Mesenteric fat pad (tissue), 1 donor: Measurements from ENCODE around the gene GADD45B. TPM values are rescaled to one million over a fixed set of nuclear protein-coding genes. Genes with fewer than 3 reads are reported as not detected.
"Not testable (repeated sequence)": the region's sequence is repeated elsewhere in the genome, so short reads cannot be mapped to it uniquely, and the experiment has no call there.

Experiments used
- DNase-seq: peaks from one replicate; pipeline ENCODE4 v3.0.0-alpha.2; 2020; ENCODE audit warnings: low spot score
- total RNA-seq: library from RNA; stranded (reverse); fragmentation: NEBNext Ultra II Directional; extraction: Animal tissue kit (Norgen Biotek cat#: 25700); gene quantifications from one replicate; pipeline ENCODE4 v1.2.1, GENCODE V29; 2021
- donor health status: DM: yes; HTN: yes; CAD: no.

Gene GADD45B
- total RNA-seq, 1 donor from 2014 or later, result 365 TPM

DNA sequence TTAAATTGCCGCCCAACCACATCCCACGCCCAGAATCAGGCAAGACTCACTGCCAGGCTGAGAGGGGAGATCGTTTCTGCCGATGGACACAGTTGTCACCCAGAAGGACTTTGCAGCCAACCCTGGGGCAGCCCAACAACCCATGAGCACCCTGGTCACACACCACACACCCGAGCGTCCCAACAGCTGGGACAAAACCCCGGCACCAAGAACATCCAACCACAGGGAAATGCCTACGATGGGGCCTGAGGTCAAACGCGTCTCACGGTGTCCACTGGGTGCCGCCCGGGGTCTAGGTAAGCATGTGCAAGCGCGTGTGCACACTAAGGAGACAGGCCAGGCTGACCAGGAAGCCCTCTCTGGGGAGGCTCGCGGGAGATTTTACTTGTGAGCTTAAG, 32.1 kb upstream of the GADD45B start:
- no peak for DNase-seq

DNA sequence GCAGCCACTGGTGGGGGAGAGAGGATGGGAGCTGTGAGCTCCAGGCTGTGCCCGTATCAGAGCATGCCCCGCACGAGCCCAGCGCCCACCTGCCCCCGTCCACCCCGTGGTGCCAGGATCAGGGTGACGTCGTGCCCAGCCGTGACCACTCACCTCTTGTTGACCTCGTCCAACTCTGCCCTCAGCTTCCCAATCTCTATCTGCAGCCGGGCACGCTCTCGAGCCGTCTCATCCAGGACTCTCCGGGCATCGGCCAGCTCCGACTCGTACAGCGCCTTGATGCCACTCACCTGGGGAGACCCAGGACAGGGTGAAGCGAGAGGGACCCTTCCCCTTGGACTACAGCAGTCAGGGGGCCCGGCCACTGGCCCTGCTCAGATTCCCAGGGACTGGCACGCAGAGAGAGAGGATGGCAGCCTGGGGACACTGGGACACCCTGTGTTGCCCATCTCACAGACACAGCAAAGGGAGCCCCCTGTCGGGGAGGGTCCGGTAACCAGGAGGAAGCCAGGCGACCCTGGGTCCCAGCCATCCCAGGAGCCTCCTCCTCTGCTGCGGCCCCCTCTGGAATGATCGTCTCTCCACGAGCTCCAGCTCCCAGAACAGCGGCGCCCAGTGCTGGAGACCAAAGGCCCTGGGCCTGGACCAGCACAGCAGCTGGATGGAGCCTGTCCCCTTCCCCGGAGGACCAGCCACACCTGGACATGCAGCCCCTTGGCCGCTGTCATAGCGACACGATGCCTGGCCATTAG, 31.5 kb upstream of the GADD45B start:
- no peak for DNase-seq

DNA sequence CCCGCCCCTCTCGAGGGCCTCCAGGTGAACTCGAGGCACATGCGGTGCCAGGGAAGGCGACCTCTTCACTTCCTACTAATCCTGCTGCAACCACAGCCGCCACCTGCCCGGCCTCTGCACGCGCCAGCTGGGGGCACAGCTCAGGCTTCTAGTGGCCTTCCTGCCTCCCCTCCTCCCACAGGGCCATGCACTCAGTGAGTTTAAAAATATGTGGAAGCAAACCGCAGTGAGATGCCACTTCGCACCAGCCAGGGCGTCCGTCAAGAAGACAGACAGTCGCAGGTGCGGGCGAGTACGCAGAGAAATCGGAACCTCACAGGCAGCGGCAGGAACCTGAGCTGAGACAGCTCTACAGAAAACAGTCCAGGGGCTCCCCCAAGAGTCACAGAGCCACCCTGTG, 29.5 kb upstream of the GADD45B start:
- no peak for DNase-seq

DNA sequence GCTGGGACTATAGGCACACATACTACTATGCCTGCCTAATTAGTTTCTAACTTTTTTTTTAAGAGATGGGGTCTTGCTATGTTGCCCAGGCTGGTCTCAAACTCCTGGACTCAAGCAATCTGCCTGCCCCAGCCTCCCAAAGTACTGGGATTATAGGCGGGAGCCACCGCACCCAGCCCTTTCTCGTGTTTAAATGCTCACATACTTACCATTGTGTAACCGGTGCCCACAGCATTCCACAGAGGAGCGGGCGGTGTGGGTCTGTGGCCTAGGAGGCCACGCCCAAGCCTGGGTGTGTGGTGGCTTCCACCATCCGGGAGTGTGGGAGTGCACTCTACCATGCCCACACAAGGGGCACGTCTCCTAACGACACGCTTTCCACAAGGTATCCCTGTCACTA, 26.9 kb upstream of the GADD45B start:
- no peak for DNase-seq

DNA sequence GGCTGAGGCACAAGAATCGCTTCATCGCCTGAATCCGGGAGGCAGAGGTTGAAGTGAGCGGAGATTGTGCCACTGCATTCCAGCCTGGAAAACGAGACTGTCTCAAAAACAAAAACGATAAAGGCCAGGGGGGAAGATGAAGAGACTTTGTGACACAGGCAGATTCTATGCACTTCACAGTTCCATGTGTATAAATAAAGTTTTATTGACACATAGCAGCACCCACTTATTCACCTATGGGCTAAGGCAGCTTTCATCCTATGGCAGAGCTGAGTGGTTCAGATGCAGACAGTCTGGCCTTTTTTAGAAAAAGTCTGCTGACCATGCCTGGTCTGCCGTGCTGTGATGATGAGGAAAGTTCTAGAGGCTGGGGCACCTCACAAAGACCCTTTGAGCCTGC, 24.8 kb upstream of the GADD45B start:
- no peak for DNase-seq

DNA sequence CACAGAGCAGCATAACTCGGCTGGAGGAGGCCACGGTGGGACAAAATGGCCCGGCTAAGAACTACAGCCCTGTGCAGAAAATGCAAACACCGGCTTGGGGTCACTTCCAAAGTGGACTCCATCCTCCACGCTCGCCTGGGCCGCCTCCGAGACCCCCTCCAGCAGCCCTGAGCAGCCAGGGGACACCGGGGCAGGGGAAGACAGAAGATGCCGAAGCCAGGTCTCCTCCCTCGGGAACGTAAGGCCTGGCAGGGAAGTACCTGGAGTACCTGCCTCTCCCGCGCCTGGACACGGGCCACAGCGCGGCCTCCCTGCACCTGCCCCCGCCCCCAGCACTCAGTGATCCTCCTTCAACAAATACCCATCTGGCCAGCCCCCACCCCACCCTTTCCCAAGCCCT, 24.2 kb upstream of the GADD45B start:
- DNase-seq, result no peak

DNA sequence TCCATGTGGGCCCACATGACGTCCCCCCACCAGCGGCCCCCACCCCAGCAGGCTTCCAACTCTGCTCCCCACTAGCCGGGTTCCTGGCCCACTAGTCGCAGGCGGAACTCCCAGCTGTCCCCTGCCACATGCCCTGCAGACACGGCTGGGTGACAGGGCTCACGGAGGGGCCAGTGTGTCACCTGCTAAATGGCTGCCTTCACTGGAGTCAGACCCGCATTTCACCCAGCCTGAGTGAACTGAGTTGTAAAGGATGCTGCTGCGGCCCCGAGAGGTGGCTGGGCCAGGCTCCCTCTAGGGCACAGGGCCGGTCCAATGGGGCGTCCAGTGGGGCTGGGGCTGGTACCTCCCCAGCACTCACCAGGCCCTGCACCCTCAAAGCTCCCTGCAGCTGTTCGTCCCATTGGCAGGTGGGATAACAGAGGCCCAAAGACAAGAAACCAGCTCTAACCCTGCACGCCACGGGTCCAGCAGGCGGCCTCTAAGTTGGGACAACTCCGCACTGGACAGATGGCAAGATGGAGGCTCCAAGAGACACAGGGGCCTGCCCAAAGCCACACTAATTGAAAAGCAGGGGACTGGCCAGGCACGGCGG, 22.4 kb upstream of the GADD45B start:
- no peak for DNase-seq

DNA sequence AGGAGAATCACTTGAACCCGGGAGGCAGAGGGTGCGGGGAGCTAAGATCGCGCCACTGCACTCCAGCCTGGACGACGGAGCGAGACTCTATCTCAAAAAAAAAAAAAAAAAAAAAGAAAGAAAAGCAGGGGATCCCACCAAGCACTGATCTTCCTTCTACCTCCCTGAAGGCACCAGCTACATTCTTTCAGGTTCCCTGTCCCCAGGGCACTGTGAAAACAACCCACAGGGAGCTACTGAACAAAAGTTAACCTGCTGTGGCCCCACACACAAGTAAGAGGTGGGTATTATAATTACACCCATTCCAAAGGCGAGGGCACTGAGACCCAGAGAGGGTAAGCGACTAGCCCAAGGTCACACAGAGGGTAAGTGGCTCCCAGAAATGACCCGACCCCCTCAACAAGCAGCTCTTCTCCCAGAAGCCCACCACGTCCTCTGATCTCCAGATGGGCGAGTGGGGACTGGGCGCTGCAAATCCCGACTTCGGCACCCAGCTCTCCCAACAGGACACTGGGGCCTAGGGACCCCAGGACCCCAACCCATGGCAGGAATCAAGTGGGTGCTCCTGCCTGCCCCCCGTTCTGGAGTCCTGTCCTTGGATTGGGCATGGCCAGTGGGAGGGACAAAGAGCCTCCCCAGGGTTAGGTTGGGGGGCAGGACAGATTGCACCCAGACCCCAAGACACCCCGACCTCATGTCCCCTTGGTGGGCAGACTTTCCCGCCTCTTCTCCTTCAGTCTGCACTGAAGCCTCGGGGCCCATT, 21.5 kb upstream of the GADD45B start:
- no peak for DNase-seq

DNA sequence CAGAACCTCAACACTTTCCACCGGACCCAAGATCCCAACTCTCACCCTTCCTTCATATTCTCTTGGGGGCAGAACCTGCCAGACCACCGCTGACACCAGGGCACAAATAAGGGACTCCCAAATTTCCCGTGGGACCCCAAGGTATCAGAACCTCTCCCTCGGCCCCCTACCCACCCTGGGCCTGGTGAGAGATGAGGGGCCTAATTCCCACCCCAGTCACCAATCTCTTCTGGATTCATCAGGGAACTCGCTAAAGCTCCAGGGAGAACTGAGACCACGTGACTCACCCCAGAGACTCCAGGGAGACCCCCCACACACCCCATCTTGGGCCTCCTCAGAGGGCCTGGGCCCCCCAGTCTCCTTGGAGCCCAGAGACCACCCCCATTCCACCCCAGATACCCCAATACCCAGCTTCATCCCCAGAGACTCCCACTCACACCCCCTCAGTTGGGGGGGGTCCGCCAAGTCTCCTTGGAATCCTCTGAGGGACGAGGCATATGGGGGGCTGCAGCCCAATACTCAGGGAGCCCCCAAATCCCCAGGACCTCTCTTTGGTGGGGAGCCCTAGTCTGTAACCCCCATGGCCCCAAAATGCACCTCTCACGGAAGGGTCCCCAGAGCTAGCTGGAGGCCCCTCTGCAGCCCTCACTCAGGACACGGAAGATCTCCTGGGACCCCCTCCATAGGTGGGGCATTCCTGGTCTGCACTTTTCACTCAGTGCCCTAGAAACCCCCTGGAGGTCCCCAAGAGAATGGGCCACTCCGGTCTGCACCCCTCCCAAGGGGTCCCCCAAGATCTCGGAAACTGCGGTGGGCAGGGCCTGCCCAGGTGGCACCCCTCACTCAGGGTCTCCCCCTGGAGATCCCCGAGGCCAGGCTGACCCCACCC, 20.7 kb upstream of the GADD45B start:
- DNase-seq, result no peak

DNA sequence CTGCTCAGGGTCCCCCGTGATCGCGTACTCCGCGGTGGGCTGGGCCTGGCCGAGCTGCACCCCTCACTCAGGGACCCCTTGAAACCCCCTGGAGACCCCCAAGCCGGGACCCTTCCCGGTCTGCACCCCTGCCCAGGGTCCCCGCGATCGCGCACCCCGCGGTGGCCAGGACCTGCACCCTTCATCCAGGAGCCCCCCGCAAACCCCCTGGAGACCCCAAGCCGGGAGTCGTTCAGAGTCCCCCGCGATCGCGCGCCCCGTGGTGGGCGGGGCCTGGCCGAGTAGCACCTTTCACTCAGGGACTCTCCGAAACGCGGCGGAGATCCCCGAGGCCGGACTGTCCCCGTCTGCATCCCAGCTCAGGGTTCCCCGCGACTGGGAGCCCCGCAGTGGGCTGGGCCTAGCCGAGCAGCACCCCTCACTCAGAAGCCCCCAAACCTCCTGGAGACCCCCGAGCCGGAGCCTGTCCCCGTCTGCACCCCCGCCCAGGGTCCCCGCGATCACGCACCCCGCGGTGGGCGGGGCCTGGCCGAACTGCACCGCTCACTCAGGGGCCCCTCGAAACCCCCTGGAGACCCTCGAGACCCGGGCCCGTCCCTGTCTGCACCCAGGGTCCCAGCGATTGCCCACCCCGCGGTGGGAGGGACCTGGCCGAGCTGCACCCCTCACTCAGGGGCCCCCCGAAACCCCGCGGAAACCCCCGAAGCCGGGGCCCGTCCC, 19.9 kb upstream of the GADD45B start:
- no peak for DNase-seq

DNA sequence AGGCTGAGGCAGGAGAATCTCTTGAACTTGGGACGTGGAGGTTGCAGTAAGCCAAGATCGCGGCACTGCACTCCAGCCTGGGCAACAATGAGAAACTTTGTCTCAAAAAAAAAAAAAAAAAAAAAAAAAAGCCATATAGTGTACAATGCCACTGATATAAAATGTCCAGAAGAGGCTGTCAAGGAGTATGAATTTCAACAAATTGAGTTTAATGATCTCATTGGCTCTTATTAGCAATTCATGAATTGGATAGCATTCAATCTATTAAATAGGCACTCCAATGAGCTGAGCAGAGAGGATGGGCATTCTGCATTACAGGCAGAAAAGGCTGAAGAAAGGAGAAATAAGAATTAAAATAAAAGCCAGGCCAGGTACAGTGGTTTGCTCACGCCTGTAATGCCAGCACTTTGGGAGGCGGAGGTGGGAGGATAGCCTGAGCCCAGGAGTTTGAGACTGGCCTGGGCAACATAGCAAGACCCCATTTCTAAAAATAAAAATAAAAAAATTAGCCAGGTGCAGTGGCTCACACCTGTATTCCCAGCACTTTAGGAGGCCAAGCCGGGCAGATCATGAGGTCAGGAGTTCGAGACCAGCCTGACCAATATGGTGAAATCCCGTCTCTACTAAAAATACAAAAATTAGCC, 18.4 kb upstream of the GADD45B start:
- no peak for DNase-seq

DNA sequence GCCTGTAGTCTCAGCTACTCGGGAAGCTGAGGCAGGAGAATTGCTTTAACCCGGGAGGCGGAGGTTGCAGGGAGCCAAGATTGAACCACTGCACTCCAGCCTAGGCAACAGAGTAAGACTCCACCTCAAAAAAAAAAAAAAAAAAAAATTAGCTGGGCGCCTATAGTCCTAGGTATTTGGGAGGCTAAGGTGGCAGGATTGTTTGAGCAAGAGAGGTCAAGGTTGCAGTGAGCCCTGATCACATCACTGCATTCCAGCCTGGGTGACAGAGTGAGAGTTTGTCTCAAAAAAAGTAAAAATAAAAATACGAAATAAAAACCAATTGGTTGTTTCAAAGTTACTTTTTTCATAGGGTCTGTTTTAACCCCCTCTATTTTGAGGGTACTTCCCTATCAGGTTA, 17.9 kb upstream of the GADD45B start:
- DNase-seq, result no peak

DNA sequence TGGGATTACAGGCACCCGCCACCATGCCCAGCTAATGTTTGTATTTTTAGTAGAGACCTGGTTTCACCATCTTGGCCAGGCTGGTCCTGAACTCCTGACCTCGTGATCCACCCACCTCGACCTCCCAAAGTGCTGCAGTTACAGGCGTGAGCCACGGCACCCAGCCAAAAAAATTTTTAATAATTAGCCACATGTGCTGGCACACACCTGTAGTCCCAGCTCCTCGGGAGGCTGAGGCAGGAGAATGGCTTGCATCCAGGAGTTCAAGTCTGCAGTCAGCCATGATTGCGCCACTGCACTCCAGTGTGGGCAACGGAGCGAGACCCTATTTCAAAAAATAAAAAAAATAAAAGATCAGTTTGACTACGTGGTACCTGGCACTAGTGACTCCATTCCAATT, 17.2 kb upstream of the GADD45B start:
- not testable (repeated sequence) for DNase-seq

DNA sequence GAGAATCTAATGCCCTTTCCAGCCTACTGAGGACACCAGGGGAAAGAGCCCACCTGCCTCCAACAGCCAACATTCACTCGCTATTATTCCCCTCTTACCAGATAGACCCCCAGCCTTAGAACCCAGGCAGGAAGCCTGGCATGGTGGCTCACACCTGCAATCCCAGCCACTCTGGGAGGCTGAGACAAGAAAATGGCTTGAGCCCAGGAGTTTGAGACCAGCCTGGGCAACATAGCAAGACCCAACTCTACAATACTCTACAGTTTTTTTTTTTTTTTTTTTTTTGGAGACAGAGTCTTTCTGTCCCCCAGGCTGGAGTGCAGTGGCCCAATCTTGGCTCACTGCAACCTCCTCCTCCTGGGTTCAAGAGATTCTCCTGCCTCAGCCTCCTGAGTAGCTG, 15.7 kb upstream of the GADD45B start:
- no peak for DNase-seq

DNA sequence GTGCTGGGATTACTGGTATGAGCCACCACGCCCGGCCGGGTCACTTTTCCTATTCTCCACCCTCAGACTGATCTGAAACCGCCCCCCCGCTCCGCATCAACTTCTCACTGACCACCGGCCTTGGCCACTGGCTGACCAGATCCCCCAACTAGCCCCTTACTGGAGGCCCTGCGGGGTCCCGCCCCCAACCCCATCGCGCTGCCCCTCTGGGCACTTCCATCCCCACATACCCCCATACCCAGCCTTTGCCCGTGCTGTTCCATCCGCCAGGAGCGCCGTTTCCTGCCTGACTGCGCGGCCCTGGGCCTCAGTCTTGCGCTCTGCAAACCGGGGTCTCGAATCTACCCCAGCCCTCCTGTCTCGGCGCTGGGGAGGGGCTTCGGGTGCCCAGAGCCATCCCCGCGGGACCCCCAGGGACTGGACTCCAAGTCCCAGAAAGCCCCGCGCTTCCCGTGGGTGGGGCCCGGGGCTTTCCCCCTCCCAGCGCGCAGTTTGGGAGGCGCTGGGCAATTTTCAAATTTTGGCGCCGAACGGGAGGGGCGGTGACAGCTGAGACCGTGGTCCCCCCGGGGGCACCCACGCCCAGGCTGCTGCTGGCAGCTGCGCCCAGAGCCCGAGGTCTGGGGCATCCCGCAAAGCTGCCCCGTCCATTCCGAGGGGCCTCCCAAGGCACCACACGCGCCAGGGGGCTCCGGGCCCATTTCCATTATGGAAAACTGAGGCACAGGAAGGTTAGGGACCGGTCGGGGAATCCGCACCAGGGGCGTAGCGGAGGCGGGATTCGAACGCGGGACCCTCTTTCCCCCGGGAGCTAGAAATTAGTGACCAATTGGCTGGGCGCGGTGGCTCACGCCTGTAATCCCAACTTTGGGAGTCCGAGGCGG, 13.9 kb upstream of the GADD45B start:
- no peak for DNase-seq

DNA sequence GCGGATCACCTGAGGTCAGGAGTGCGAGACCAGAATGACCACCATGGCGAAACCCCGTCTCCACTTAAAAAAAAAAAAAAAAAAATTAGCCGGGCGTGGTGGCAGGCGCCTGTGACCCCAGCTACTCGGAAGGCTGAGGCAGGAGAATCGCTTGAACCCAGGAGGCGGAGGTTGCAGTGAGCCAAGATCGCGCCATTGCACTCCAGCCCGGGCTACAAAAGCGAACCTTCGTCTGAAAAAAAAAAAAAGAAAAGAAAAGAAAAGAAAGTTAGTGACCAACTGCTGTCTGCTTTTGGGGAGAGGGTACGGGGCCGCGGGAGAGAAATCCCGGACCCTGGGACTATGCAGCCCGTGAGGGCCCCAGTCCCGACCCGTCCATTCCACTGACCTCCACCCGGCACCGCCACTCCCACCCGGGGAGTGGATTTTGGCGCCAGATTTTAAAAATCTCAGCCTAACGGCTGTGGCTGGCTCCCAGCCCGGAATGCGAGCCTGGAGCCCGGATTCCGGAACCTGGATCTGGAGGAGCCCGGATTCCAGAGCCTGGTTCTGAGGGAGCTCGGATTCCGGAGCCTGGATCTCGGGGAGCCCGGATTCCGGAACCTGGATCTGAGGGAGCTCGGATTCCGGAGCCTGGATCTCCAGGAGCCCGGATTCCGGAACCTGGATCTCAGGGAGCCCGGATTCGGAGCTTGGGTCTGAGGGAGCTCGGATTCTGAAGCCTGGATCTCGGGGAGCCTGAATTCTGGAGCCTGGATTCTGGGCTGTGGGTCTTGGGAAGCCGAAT, 13.1 kb upstream of the GADD45B start:
- DNase-seq, result peak; percentile 92

DNA sequence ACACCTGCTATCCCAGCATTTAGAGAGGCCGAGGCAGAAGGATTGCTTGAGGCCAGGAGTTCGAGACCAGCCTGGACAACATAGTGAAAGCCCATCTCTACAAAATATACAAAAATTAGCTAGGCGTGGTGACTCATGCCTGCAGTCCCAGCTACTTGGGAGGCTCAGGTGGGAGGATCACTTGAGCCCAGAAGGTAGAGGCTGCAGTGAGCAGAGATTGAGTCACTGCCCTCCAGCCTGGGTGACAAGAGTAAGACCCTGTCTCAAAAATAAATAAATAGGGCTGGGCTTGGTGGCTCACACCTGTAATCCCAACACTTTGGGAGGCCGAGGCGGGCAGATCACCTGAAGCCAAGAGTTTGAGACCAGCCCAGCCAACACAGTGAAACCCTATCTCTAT, 12.2 kb upstream of the GADD45B start:
- DNase-seq, result not testable (repeated sequence)

DNA sequence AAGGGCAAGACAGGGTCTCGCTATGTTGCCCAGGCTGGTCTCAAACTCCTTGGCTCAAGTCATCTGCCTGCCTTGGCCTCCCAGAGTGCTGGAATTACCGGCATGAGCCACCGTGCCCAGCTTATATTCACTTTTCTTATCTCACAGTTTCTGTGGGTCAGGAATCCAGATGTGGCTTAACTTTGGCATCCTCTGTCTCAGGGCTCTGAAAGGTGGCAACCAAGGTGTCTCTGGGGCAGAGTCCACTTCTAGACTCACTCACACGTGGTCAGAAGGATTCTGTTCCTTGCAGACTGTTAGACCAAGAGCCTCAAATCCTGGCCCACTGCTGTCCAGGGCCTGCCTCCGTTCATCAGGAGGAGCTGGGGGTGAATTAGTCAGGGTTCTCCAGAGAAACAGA, 11.5 kb upstream of the GADD45B start:
- DNase-seq, result no peak
